IMR-90 (cell line): ENCODE measurements around the gene SEZ6L. TPM values are rescaled to one million over a fixed set of nuclear protein-coding genes. Genes with fewer than 3 reads are reported as not detected.

Experiments
- ATAC-seq: fragments of 200-7000 bp; cut with Tn5 transposase; 2 replicates; pipeline ENCODE4 v1.9.1; 2020; ENCODE audit warnings: low read depth, mild to moderate bottlenecking, moderate library complexity
- BruUV-seq: library from RNA; stranded (reverse); fragments of 400-500 nt; replicated peaks from 2 replicates; lab custom pipeline; 2021; lab: Mats Ljungman, UMichigan
- CTCF ChIA-PET: fragments of 300-600 bp; formaldehyde crosslinking; extraction: SDS; loops from one replicate; lab custom pipeline; 2021; ENCODE audit warnings: antibody characterized with exemption; lab: Yijun Ruan, JAX
- POLR2A ChIA-PET: fragments of 300-600 bp; sonication (Branson Sonifier 250); formaldehyde crosslinking; loops from one replicate; lab custom pipeline; 2022; ENCODE audit warnings: antibody characterized with exemption; ENCODE audit not compliant: unreplicated experiment; lab: Charles Lee
- DNase-seq: peaks from one replicate; pipeline ENCODE4 v3.0.0; 2013
- H2AFZ ChIP-seq: replicated peaks from 2 replicates; pipeline ENCODE3; 2013; ENCODE audit warnings: low read length, mild to moderate bottlenecking; ENCODE audit not compliant: poor library complexity
- H2AK5ac ChIP-seq: 2 replicates; pipeline ENCODE4 v1.6.1; 2013; ENCODE audit warnings: low read depth, low read length, inconsistent platforms
- H2AK9ac ChIP-seq: replicated peaks from 2 replicates; pipeline ENCODE3; 2013; ENCODE audit warnings: mild to moderate bottlenecking, low read depth, low read length, moderate library complexity; ENCODE audit not compliant: poor library complexity
- H2BK120ac ChIP-seq: 2 replicates; pipeline ENCODE4 v1.6.1; 2013; ENCODE audit warnings: low read depth, low read length, inconsistent platforms
- H2BK15ac ChIP-seq: 3 replicates; pipeline ENCODE4 v1.6.1; 2013; ENCODE audit warnings: low read depth, low read length, inconsistent platforms
- H2BK20ac ChIP-seq: 2 replicates; pipeline ENCODE4 v1.6.1; 2013; ENCODE audit warnings: low read depth, mild to moderate bottlenecking, inconsistent platforms, low read length, moderate library complexity
- H2BK5ac ChIP-seq: 2 replicates; pipeline ENCODE4 v1.6.1; 2013; ENCODE audit warnings: mild to moderate bottlenecking, low read depth, low read length, inconsistent platforms; ENCODE audit not compliant: poor library complexity, severe bottlenecking
- H3K14ac ChIP-seq: replicated peaks from 2 replicates; pipeline ENCODE4 v1.6.1; 2013; ENCODE audit warnings: low read depth, low read length, inconsistent platforms
- H3K18ac ChIP-seq: 2 replicates; pipeline ENCODE4 v1.6.1; 2013; ENCODE audit warnings: low read depth, low read length, control low read depth
- H3K23ac ChIP-seq: 2 replicates; pipeline ENCODE4 v1.6.1; 2013; ENCODE audit warnings: low read depth, low read length, inconsistent platforms
- H3K27ac ChIP-seq: 2 replicates; pipeline ENCODE4 v1.5.1; 2013; ENCODE audit warnings: mild to moderate bottlenecking, control low read depth, low read length; ENCODE audit not compliant: insufficient read depth
- H3K27me3 ChIP-seq: 2 replicates; pipeline ENCODE4 v1.6.1; 2013; ENCODE audit warnings: low read length; ENCODE audit not compliant: control insufficient read depth, insufficient read depth
- H3K36me3 ChIP-seq: 2 replicates; pipeline ENCODE4 v1.6.1; 2013; ENCODE audit warnings: low read length, mixed read lengths; ENCODE audit not compliant: control insufficient read depth, insufficient read depth
- H3K4ac ChIP-seq: 2 replicates; pipeline ENCODE4 v1.6.1; 2013; ENCODE audit warnings: low read depth, low read length, inconsistent platforms
- H3K4me1 ChIP-seq: 2 replicates; pipeline ENCODE4 v1.6.1; 2013; ENCODE audit warnings: low read length, mixed read lengths; ENCODE audit not compliant: control insufficient read depth, insufficient read depth
- H3K4me2 ChIP-seq: 2 replicates; pipeline ENCODE4 v1.6.1; 2013; ENCODE audit warnings: low read depth, mild to moderate bottlenecking, control low read depth, low read length, moderate library complexity
- H3K4me3 ChIP-seq: 2 replicates; pipeline ENCODE4 v1.5.1; 2013; ENCODE audit warnings: low read depth, mild to moderate bottlenecking, control low read depth, low read length, moderate library complexity; ENCODE audit not compliant: insufficient read depth
- H3K56ac ChIP-seq: 2 replicates; pipeline ENCODE4 v1.6.1; 2013; ENCODE audit warnings: low read length, inconsistent platforms; ENCODE audit not compliant: insufficient read depth; ENCODE audit errors: extremely low read depth
- H3K79me1 ChIP-seq, 2 experiments: 2 replicates each; pipeline ENCODE4 v1.6.1; 2013; ENCODE audit warnings: low read length in 2 of 2, inconsistent platforms in 1 of 2, low read depth in 1 of 2
- H3K9ac ChIP-seq: 2 replicates; pipeline ENCODE4 v1.6.1; 2013; ENCODE audit warnings: low read depth, low read length, control low read depth
- H3K9me1 ChIP-seq: 2 replicates; pipeline ENCODE4 v1.6.1; 2013; ENCODE audit warnings: low read length, inconsistent platforms; ENCODE audit not compliant: insufficient read depth
- H3K9me3 ChIP-seq: 2 replicates; pipeline ENCODE4 v1.6.1; 2013; ENCODE audit warnings: low read length; ENCODE audit not compliant: control insufficient read depth, insufficient read depth
- H4K20me1 ChIP-seq: 2 replicates; pipeline ENCODE4 v1.6.1; 2013; ENCODE audit warnings: low read length, inconsistent platforms; ENCODE audit not compliant: insufficient read depth
- H4K5ac ChIP-seq: 2 replicates; pipeline ENCODE4 v1.6.1; 2013; ENCODE audit warnings: mild to moderate bottlenecking, low read depth, low read length, control low read depth
- H4K8ac ChIP-seq, 2 experiments: 2 replicates each; pipeline ENCODE4 v1.6.1; 2013; ENCODE audit warnings: low read depth in 2 of 2, low read length in 2 of 2, control low read depth in 1 of 2, inconsistent platforms in 1 of 2
- H4K91ac ChIP-seq: 2 replicates; pipeline ENCODE4 v1.6.1; 2013; ENCODE audit warnings: low read depth, low read length, inconsistent platforms; ENCODE audit not compliant: insufficient read depth
- BHLHE40 ChIP-seq: fragments of 150-350 bp; IDR thresholded peaks from 2 replicates; pipeline ENCODE4 v1.6.1; 2016; ENCODE audit warnings: mild to moderate bottlenecking, low read depth, low read length
- CTCF ChIP-seq: conservative IDR thresholded peaks from 2 replicates; pipeline ENCODE4 v1.5.1; 2012; ENCODE audit warnings: mild to moderate bottlenecking, low read depth, low read length, improper control_type of control experiment
- ELK1 ChIP-seq: fragments of 150-350 bp; IDR thresholded peaks from 2 replicates; pipeline ENCODE4 v1.6.1; 2016; ENCODE audit warnings: low read depth, mild to moderate bottlenecking, low read length, moderate library complexity, borderline replicate concordance
- FOS ChIP-seq: fragments of 150-350 bp; IDR thresholded peaks from 2 replicates; pipeline ENCODE4 v1.6.1; 2016; ENCODE audit warnings: low read depth, low read length
- POLR2A ChIP-seq: IDR thresholded peaks from 2 replicates; pipeline ENCODE4 v1.6.1; 2012; ENCODE audit warnings: mild to moderate bottlenecking, low read depth, low read length
- RAD21 ChIP-seq: IDR thresholded peaks from 2 replicates; pipeline ENCODE4 v1.6.1; 2012; ENCODE audit warnings: low read length, improper control_type of control experiment
- RFX5 ChIP-seq: IDR thresholded peaks from 2 replicates; pipeline ENCODE4 v1.8.0; 2012; ENCODE audit warnings: low read depth, mild to moderate bottlenecking, low read length, moderate library complexity
- SMC3 ChIP-seq: fragments of 150-350 bp; IDR thresholded peaks from 2 replicates; pipeline ENCODE4 v1.6.1; 2016; ENCODE audit warnings: low read depth, mild to moderate bottlenecking, antibody characterized with exemption, low read length, moderate library complexity
- WGBS, 2 experiments: methylation state at CpG; one replicate each; pipeline versions ENCODE4 v1.1.5 to v1.1.7; 2013; ENCODE audit warnings: missing lambda C conversion rate in 2 of 2; ENCODE audit not compliant: insufficient read length in 1 of 2; ENCODE audit errors: extremely low coverage in 2 of 2; 5-methylcytosine and 5-hydroxymethylcytosine counted together
- dilution Hi-C: fragments of 300-500 bp; cut with HindIII; formaldehyde crosslinking; loops from one replicate; pipeline ENCODE4 v1.14.3; 2018; ENCODE audit warnings: low sequenced_read_pairs; ENCODE audit not compliant: unreplicated experiment
- in situ Hi-C: fragments of 300-500 bp; cut with MboI; formaldehyde crosslinking; loops from 3 replicates; pipeline ENCODE4 v1.14.3; 2019; ENCODE audit warnings: low sequenced_read_pairs, inconsistent platforms, mixed read lengths
- intact Hi-C: fragments of 100-400 bp; cut with micrococcal nuclease; formaldehyde crosslinking; loops from 2 replicates; pipeline ENCODE4 v1.10.0; 2022
- polyA plus RNA-seq, 3 experiments: library from polyadenylated mRNA; depleted of rRNA; stranded (reverse); fragments of >200 nt; gene quantifications; 2 replicates each; pipeline ENCODE4 v1.2.3, GENCODE V29; 2012; ENCODE audit warnings: low replicate concordance in 1 of 3
- total RNA-seq: library from RNA; depleted of rRNA; stranded (reverse); fragments of >200 nt; gene quantifications from 2 replicates; pipeline ENCODE4 v1.2.3, GENCODE V29; 2012

The SEZ6L gene
- total and polyA plus RNA-seq, 2 of the 4 experiments (the other 2 are of a cell fraction), result not detected

- H4K8ac ChIP-seq, result no peak overlapping the region
- BruUV-seq, result no TSS peak
- no peak overlapping the region for H2BK5ac ChIP-seq
- ATAC-seq (no peak), DNase-seq (no peak)
- in situ Hi-C loops, result no loop called here
- TF ChIP-seq RFX5, result no peak
- no peak for TF ChIP-seq CTCF
- TF ChIP-seq POLR2A, result no peak
- no peak for TF ChIP-seq ELK1
- no peak for TF ChIP-seq BHLHE40
- no peak for TF ChIP-seq FOS
- TF ChIP-seq SMC3, result no peak
- TF ChIP-seq RAD21, result no peak
- 13% methylated on average over 3 of the region's 9 CpGs; no CpG with 5 or more reads in 1 of the 2 experiments for whole genome bisulfite sequencing, 2 experiments
- no peak overlapping the region for H3K56ac ChIP-seq
- intact Hi-C loops, result no loop called here
- H3K23ac ChIP-seq, result no peak overlapping the region
- H4K5ac ChIP-seq, result no peak overlapping the region
- no peaks in the 10 kb centered on the region for H3K9me1 ChIP-seq
- no peak overlapping the region for H3K4me2 ChIP-seq
- no peak overlapping the region for H3K4ac ChIP-seq
- no peaks in the 10 kb centered on the region; the same call in 1 of the 2 replicates for H3K9me3 ChIP-seq
- no peak overlapping the region for H2BK20ac ChIP-seq
- no peaks in the 10 kb centered on the region for H4K20me1 ChIP-seq
- H3K14ac ChIP-seq, result no peak overlapping the region
- no peak overlapping the region for H3K27ac ChIP-seq
- no peak overlapping the region for H4K91ac ChIP-seq
- H3K27me3 ChIP-seq, result peaks cover 14% of the 10 kb centered on the region
- no peak overlapping the region for H2AK5ac ChIP-seq
- no peak overlapping the region for H3K4me3 ChIP-seq
- no peak overlapping the region for H2AFZ ChIP-seq
- H3K9ac ChIP-seq, result no peak overlapping the region
- H3K79me1 ChIP-seq, result no peaks in the 10 kb centered on the region
- no peak overlapping the region for H2AK9ac ChIP-seq
- ChIA-PET CTCF (no interaction called here), POLR2A (no interaction called here)
- H2BK120ac ChIP-seq, result no peak overlapping the region
- no peak overlapping the region for H2BK15ac ChIP-seq
- H3K36me3 ChIP-seq, result no peaks in the 10 kb centered on the region
- dilution Hi-C loops, result no loop called here
- no peak overlapping the region for H3K18ac ChIP-seq
- no peaks in the 10 kb centered on the region for H3K4me1 ChIP-seq
Measured at GRCh38 chr22:26168330-26168851, 871 bp upstream of the SEZ6L start.
